Small intestine (tissue), 16 donors: Measurements from ENCODE around the gene ARHGAP42. TPM values are rescaled to one million over a fixed set of nuclear protein-coding genes. Genes with fewer than 3 reads are reported as not detected.

Experiments used
- DNase-seq, 2 donors: peaks; one replicate each; pipeline versions ENCODE4 v3.0.0 to v3.0.0-alpha.2; 2013
- FAIRE-seq: peaks from 2 replicates; lab custom pipeline; 2012; peaks lifted over from hg19 to GRCh38; lab: Jason Lieb, UNC
- H3K27ac ChIP-seq, 3 donors: one replicate each; pipeline ENCODE4 v1.5.1; 2013; ENCODE audit warnings: low read length in 2 of 3, mild to moderate bottlenecking in 2 of 3, control low read depth in 1 of 3, inconsistent platforms in 1 of 3, low read depth in 1 of 3, moderate library complexity in 1 of 3
- H3K27me3 ChIP-seq, 3 donors: one replicate each; pipeline ENCODE4 v1.6.1; 2013; ENCODE audit warnings: low read length in 3 of 3, inconsistent platforms in 1 of 3; ENCODE audit not compliant: control insufficient read depth in 3 of 3, insufficient read depth in 3 of 3
- H3K36me3 ChIP-seq, 3 donors: one replicate each; pipeline ENCODE4 v1.6.1; 2013; ENCODE audit warnings: low read length in 3 of 3, inconsistent platforms in 1 of 3, low read depth in 1 of 3, mild to moderate bottlenecking in 1 of 3, moderate library complexity in 1 of 3; ENCODE audit not compliant: control insufficient read depth in 3 of 3, insufficient read depth in 2 of 3
- H3K4me1 ChIP-seq, 3 donors: one replicate each; pipeline ENCODE4 v1.6.1; 2013; ENCODE audit warnings: low read length in 2 of 3, inconsistent platforms in 1 of 3, low read depth in 1 of 3, mild to moderate bottlenecking in 1 of 3, moderate library complexity in 1 of 3; ENCODE audit not compliant: control insufficient read depth in 3 of 3, insufficient read depth in 2 of 3
- H3K4me3 ChIP-seq, 3 donors: one replicate each; pipeline ENCODE4 v1.5.1; 2013; ENCODE audit warnings: low read length in 3 of 3, control low read depth in 1 of 3, inconsistent platforms in 1 of 3, low read depth in 1 of 3, mild to moderate bottlenecking in 1 of 3, moderate library complexity in 1 of 3
- H3K9me3 ChIP-seq, 2 donors: one replicate each; pipeline ENCODE4 v1.6.1; 2013; ENCODE audit warnings: low read depth in 1 of 2, low read length in 1 of 2; ENCODE audit not compliant: control insufficient read depth in 2 of 2, insufficient read depth in 1 of 2
- WGBS, 3 donors: extraction: QIAGEN DNeasy Blood & Tissue Kit; methylation state at CpG; one replicate each; pipeline ENCODE4 v1.1.7; 2013; 5-methylcytosine and 5-hydroxymethylcytosine counted together
- long read RNA-seq, 10 donors: transcript quantifications; one replicate each; lab custom pipeline, GENCODE V29; 2026
- polyA plus RNA-seq, 4 donors: library from polyadenylated mRNA; stranded (reverse) in 3 of 4; unstranded in 1 of 4; fragments of 200-250 nt in 3 of 4; fragments of 120-200 nt in 1 of 4; gene quantifications; one replicate each; pipeline versions ENCODE4 v1.2.1 to v1.2.3, GENCODE V29; 2013
- donor health status: healthy with polysubstance abuse.
- donor health status: control.
- donor health status: control.
- donor health status: Bipolar disorder and iron deficiency.
- donor health status: healthy.

ARHGAP42 gene, protein sequence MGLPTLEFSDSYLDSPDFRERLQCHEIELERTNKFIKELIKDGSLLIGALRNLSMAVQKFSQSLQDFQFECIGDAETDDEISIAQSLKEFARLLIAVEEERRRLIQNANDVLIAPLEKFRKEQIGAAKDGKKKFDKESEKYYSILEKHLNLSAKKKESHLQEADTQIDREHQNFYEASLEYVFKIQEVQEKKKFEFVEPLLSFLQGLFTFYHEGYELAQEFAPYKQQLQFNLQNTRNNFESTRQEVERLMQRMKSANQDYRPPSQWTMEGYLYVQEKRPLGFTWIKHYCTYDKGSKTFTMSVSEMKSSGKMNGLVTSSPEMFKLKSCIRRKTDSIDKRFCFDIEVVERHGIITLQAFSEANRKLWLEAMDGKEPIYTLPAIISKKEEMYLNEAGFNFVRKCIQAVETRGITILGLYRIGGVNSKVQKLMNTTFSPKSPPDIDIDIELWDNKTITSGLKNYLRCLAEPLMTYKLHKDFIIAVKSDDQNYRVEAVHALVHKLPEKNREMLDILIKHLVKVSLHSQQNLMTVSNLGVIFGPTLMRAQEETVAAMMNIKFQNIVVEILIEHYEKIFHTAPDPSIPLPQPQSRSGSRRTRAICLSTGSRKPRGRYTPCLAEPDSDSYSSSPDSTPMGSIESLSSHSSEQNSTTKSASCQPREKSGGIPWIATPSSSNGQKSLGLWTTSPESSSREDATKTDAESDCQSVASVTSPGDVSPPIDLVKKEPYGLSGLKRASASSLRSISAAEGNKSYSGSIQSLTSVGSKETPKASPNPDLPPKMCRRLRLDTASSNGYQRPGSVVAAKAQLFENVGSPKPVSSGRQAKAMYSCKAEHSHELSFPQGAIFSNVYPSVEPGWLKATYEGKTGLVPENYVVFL
- polyA plus RNA-seq = 10 to 100 TPM in 3 of 4 donors, 1 to 10 TPM in 1; 4.3 to 17.0 (median 14.9) TPM
- long read RNA-seq, donor 1, partial matches to known transcripts = 0 of 2 reads
- long read RNA-seq, donor 1, other reads (novel, unspliced or antisense) = 0 of 2 reads
- long read RNA-seq, donor 2, full-length matches to known transcripts = 2 of 2 reads
- long read RNA-seq, donor 2, partial matches to known transcripts = 0 of 2 reads
- long read RNA-seq, donor 2, other reads (novel, unspliced or antisense) = 0 of 2 reads
- long read RNA-seq, donor 3, full-length matches to known transcripts = 2 of 2 reads
- long read RNA-seq, donor 3, partial matches to known transcripts = 0 of 2 reads
- long read RNA-seq, donor 3, other reads (novel, unspliced or antisense) = 0 of 2 reads
- long read RNA-seq, donor 4 = 0 reads
- long read RNA-seq, donor 5 = 0 reads
- long read RNA-seq, donor 6, partial matches to known transcripts = 0 of 1 reads
- long read RNA-seq, donor 6, other reads (novel, unspliced or antisense) = 0 of 1 reads
- long read RNA-seq, donor 7 = 0 reads
- long read RNA-seq, donor 8, partial matches to known transcripts = 0 of 2 reads
- long read RNA-seq, donor 8, other reads (novel, unspliced or antisense) = 0 of 2 reads
- long read RNA-seq, donor 9 = 0 reads
- long read RNA-seq, donor 10, full-length matches to known transcripts = 5 of 5 reads
- long read RNA-seq, donor 10, partial matches to known transcripts = 0 of 5 reads
- long read RNA-seq, donor 10, other reads (novel, unspliced or antisense) = 0 of 5 reads

DNA sequence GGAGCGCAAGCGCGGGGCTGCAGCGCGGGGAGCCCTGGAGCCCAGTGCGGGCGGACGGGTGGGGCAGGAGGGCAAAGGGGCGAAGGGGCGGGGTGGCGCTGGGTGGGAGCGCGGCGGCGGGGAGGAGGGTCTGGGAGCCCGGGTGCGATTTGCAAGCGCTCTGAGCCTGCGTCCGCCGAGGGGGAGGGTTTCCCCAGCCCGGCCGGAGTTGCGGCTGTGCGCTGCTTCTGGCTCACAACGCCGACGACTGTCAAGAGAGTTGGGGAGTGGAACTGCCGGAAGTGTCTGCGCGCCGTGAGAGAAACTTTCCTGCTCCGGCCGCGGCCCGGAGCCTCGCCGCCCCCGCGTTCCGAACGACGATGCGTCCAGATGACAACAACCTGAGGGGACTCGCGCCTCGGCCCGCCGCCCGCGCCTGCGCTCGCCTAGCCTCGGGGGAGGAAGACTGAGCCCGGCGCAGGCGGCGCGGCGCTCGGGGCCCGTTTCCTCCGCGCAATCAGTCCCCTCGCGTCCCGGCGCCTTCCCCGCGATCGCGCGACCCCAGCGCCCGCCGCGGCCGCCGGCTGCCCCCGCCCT lies at the start of gene ARHGAP42:
Gene ARHGAP42, plus strand, starts transcription at position 235 of the 576 bp plus-strand sequence. CDS start 391 bp downstream, outside the sequence.
- FAIRE-seq (no peak), DNase-seq (peak; percentile 69 to 85)
- Histone ChIP-seq H3K27ac (peak within 1 kb of the TSS; percentile 61 to 83 (median 71)), H3K9me3 (no peaks in the 10 kb centered on the region), H3K4me3 (peak within 1 kb of the TSS; percentile 56 to 80 (median 68)), H3K27me3 (no peaks in the 10 kb centered on the region), H3K36me3 (peaks cover 0 to 4% (median 2%) of the 10 kb centered on the region in 3 donors), H3K4me1 (peaks cover 0 to 8% (median 2%) of the 10 kb centered on the region in 3 donors)
- 0 to 1% (median 1%) methylated on average over 54 to 80 of the region's 80 CpGs for WGBS, 3 donors

DNA sequence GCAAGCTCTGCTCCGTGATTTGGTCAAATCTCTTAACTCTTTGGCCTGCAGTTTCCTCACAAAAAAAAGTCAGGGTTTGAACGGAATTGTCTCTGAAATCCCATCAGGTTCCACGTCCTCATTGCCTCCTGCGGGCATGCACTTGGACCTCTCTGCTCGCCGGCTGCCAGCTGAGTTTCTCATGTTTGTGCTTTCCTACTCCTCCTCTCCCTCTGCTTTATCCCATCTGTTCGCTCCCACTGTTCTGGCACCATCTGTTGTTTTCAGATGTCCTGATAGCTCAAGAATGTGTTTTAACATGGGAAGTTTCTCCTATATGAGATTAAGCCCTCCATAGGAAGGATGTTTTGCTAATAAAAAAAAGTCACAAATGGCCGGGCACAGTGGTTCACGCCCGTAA lies 49.4 kb upstream of the ARHGAP42 start:
- Histone ChIP-seq H3K27ac (no peak overlapping the region), H3K36me3 (no peaks in the 10 kb centered on the region), H3K27me3 (no peaks in the 10 kb centered on the region), H3K4me3 (no peak overlapping the region), H3K4me1 (peaks cover 0 to 12% (median 3%) of the 10 kb centered on the region in 3 donors), H3K9me3 (no peaks in the 10 kb centered on the region)
- DNase-seq (no peak), FAIRE-seq (no peak)
- WGBS, 3 donors = 76 to 91% (median 84%) methylated on average over 10 of the region's 10 CpGs

DNA sequence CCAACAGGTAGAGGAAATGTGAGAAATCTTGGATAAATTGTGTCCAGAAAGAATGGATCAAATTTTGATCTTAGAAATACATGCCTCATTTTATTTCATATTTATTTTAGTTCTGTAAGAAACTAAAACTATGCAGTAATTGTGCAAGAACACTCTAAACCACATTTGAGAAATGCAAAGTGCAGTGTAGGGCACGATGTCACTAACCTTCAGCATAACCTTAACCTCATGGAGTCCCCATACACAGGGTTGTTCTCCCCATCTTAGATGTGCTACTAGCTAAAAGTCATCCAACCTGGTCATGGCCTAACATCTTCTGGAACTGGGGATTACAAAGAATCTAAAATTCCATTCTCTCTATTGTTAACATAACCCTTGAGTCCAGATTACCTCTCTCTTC lies 48.4 kb upstream of the ARHGAP42 start:
- H3K27me3 ChIP-seq = no peaks in the 10 kb centered on the region
- H3K9me3 ChIP-seq = no peaks in the 10 kb centered on the region
- 74 to 89% (median 80%) methylated on average over 1 of the region's 1 CpG for WGBS, 3 donors
- H3K27ac ChIP-seq = peak overlapping the region in 1 of 3 donors; percentile 27
- FAIRE-seq (no peak), DNase-seq (no peak)
- H3K36me3 ChIP-seq = no peaks in the 10 kb centered on the region
- peaks cover 0 to 4% (median 0%) of the 10 kb centered on the region in 3 donors for H3K4me1 ChIP-seq
- no peak overlapping the region for H3K4me3 ChIP-seq

DNA sequence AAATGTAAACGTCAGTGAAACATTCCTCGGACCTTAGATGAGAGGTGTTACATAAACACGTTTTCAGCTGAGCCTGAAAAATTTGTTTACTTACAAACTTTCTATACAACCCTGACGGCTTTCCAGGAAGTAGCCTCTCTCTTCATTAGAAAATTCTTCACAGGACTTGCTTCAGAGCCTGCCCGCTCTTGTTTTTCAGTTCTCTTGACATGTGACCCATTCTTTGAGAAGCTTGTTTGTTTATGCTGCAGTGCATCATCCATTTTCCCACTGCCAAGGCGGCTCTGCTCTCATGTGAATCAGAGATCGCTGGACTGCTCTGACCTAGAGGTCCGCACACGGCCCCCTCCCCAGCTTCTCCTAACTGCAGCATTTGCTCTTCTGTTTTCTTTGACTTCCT lies 47.9 kb upstream of the ARHGAP42 start:
- peak in 1 of 2 donors; percentile 24 for DNase-seq
- no peaks in the 10 kb centered on the region for H3K27me3 ChIP-seq
- H3K4me3 ChIP-seq = no peak overlapping the region
- H3K27ac ChIP-seq = peak overlapping the region in 2 of 3 donors; percentile 25 to 26
- no peaks in the 10 kb centered on the region for H3K9me3 ChIP-seq
- peaks cover 0 to 4% (median 0%) of the 10 kb centered on the region in 3 donors for H3K4me1 ChIP-seq
- no peak for FAIRE-seq
- H3K36me3 ChIP-seq = no peaks in the 10 kb centered on the region
- WGBS, 3 donors = 31 to 49% (median 47%) methylated on average over 9 of the region's 9 CpGs

DNA sequence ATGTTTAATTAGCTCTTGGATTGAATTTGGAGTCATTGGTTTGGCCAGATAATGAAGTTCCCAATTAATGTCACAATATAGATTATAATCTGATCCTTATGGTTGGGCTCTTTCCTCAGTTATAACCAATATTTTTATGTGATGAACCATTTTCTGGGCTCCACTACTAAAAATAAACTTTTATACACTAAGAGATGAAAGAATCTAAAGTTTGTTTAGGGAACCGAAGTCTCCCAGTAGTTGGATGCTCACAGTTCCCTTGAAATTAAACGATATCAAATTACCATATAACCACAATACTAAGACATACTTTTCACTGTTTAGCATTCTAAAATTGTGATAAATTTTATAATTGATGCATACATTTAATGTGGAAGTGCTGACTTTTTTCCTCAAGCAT lies 47.0 kb upstream of the ARHGAP42 start:
- H3K36me3 ChIP-seq = no peaks in the 10 kb centered on the region
- no peak overlapping the region for H3K4me3 ChIP-seq
- peaks cover 0 to 4% (median 0%) of the 10 kb centered on the region in 3 donors for H3K4me1 ChIP-seq
- no peak overlapping the region for H3K27ac ChIP-seq
- H3K9me3 ChIP-seq = no peaks in the 10 kb centered on the region
- no peak for FAIRE-seq
- DNase-seq = no peak
- H3K27me3 ChIP-seq = no peaks in the 10 kb centered on the region
- WGBS, 3 donors = 66 to 90% (median 89%) methylated on average over 2 of the region's 2 CpGs

DNA sequence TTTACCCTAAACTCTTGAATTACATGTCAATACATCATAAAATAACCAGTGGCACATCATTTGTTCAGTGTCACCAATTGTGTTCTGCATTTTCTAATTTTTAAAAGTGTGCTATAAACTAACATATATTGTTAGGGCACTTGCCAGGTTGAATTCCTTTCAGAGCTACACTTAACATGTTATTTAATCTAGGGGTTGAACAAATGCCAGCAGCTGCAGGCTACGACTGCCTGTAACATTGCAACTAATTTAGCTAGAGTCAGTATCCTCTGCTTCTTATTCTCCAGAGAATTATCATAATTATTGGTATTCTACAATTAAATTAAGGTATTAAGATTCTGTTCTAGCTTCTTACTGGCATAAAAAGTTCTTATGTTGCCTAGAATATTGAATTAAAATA lies 46.4 kb upstream of the ARHGAP42 start:
- 36 to 55% (median 53%) methylated on average over 1 of the region's 1 CpG for WGBS, 3 donors
- DNase-seq = no peak
- FAIRE-seq = no peak
- no peak overlapping the region for H3K4me3 ChIP-seq
- H3K9me3 ChIP-seq = no peaks in the 10 kb centered on the region
- no peaks in the 10 kb centered on the region for H3K27me3 ChIP-seq
- H3K27ac ChIP-seq = no peak overlapping the region
- H3K4me1 ChIP-seq = peaks cover 0 to 4% (median 0%) of the 10 kb centered on the region in 3 donors
- no peaks in the 10 kb centered on the region for H3K36me3 ChIP-seq

DNA sequence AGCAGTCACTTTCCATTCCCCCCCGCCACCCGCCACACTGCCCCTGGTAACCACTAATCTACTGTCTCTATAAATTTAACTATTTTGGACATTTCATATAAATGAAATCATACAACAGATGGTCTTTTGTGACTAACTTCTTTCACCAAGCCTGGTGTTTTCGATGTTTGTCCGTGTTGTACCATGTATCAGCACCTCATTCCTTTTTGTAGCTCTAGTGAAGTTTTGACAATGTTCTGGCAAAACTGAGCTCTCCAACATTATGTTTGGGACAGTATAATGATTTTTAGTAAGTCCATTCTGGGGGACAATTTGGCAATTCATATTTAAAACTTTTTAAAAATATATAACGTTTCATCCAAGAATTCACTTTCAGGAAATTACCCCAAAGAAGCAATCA lies 45.6 kb upstream of the ARHGAP42 start:
- Histone ChIP-seq H3K36me3 (no peaks in the 10 kb centered on the region), H3K27me3 (no peaks in the 10 kb centered on the region), H3K4me3 (no peak overlapping the region), H3K27ac (no peak overlapping the region), H3K9me3 (no peaks in the 10 kb centered on the region), H3K4me1 (peaks cover 0 to 4% (median 0%) of the 10 kb centered on the region in 3 donors)
- 88 to 95% (median 91%) methylated on average over 5 of the region's 5 CpGs for WGBS, 3 donors
- FAIRE-seq (no peak), DNase-seq (no peak)
